Measurements from ENCODE around the gene ARHGAP12. TPM values are rescaled to one million over a fixed set of nuclear protein-coding genes. Genes with fewer than 3 reads are reported as not detected.

ARHGAP12 gene
- polyA plus RNA-seq, 1 donor from 2014 or later, result 62.6 TPM

- Histone ChIP-seq H3K27ac (ENCODE audit: low read length) (no peak overlapping the region), H3K27me3 (ENCODE audit: insufficient read depth, low read depth, low read length) (no peaks in the 10 kb centered on the region), H3K36me3 (ENCODE audit: insufficient read depth, low read length) (no peaks in the 10 kb centered on the region), H3K9me2 (ENCODE audit: insufficient read depth, low read length) (no peaks in the 10 kb centered on the region), H3K4me2 (ENCODE audit: low read length) (no peak overlapping the region), H3K9me3 (ENCODE audit: low read length) (no peaks in the 10 kb centered on the region), H3F3A (ENCODE audit: insufficient read depth, low read length, poor library complexity, severe bottlenecking) (peaks cover 12% of the 10 kb centered on the region), H2AFZ (ENCODE audit: low read depth, low read length) (no peak overlapping the region), H3K79me2 (replicated peaks; ENCODE audit: insufficient read depth, low read length) (no peaks in the 10 kb centered on the region), H4K20me1 (ENCODE audit: insufficient read depth) (no peaks in the 10 kb centered on the region), H3K4me3 (ENCODE audit: low read length) (no peak overlapping the region), H3K9ac (ENCODE audit: low read length) (no peak overlapping the region)
- no peak for TF ChIP-seq EZH2 (IDR thresholded peaks at IDR 0.05; ENCODE audit: borderline replicate concordance, insufficient read depth, low read length, poor library complexity, severe bottlenecking)
- TF ChIP-seq, protein P1, sequence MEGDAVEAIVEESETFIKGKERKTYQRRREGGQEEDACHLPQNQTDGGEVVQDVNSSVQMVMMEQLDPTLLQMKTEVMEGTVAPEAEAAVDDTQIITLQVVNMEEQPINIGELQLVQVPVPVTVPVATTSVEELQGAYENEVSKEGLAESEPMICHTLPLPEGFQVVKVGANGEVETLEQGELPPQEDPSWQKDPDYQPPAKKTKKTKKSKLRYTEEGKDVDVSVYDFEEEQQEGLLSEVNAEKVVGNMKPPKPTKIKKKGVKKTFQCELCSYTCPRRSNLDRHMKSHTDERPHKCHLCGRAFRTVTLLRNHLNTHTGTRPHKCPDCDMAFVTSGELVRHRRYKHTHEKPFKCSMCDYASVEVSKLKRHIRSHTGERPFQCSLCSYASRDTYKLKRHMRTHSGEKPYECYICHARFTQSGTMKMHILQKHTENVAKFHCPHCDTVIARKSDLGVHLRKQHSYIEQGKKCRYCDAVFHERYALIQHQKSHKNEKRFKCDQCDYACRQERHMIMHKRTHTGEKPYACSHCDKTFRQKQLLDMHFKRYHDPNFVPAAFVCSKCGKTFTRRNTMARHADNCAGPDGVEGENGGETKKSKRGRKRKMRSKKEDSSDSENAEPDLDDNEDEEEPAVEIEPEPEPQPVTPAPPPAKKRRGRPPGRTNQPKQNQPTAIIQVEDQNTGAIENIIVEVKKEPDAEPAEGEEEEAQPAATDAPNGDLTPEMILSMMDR (IDR thresholded peaks at IDR 0.05; ENCODE audit: poor library complexity, severe bottlenecking), result no peak
- TF ChIP-seq RAD21 (conservative IDR thresholded peaks at IDR 0.05), result no peak
- TF ChIP-seq EP300 (conservative IDR thresholded peaks at IDR 0.05; ENCODE audit: poor library complexity, severe bottlenecking), result no peak
- no peak for TF ChIP-seq SMC3 (conservative IDR thresholded peaks at IDR 0.05; ENCODE audit: poor library complexity)
- TF ChIP-seq TAF1 (IDR thresholded peaks at IDR 0.05; ENCODE audit: low read depth), result no peak
- TF ChIP-seq, protein P2, sequence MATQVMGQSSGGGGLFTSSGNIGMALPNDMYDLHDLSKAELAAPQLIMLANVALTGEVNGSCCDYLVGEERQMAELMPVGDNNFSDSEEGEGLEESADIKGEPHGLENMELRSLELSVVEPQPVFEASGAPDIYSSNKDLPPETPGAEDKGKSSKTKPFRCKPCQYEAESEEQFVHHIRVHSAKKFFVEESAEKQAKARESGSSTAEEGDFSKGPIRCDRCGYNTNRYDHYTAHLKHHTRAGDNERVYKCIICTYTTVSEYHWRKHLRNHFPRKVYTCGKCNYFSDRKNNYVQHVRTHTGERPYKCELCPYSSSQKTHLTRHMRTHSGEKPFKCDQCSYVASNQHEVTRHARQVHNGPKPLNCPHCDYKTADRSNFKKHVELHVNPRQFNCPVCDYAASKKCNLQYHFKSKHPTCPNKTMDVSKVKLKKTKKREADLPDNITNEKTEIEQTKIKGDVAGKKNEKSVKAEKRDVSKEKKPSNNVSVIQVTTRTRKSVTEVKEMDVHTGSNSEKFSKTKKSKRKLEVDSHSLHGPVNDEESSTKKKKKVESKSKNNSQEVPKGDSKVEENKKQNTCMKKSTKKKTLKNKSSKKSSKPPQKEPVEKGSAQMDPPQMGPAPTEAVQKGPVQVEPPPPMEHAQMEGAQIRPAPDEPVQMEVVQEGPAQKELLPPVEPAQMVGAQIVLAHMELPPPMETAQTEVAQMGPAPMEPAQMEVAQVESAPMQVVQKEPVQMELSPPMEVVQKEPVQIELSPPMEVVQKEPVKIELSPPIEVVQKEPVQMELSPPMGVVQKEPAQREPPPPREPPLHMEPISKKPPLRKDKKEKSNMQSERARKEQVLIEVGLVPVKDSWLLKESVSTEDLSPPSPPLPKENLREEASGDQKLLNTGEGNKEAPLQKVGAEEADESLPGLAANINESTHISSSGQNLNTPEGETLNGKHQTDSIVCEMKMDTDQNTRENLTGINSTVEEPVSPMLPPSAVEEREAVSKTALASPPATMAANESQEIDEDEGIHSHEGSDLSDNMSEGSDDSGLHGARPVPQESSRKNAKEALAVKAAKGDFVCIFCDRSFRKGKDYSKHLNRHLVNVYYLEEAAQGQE (IDR thresholded peaks at IDR 0.05; ENCODE audit: borderline replicate concordance), result no peak
- TF ChIP-seq MXI1 (conservative IDR thresholded peaks at IDR 0.05; ENCODE audit: poor library complexity, severe bottlenecking), result no peak
- no peak for TF ChIP-seq POLR2AphosphoS5 (IDR thresholded peaks at IDR 0.05)
These were observed 163.1 kb downstream of the ARHGAP12 start for GRCh38 chr10:31765541-31765940.

DNA sequence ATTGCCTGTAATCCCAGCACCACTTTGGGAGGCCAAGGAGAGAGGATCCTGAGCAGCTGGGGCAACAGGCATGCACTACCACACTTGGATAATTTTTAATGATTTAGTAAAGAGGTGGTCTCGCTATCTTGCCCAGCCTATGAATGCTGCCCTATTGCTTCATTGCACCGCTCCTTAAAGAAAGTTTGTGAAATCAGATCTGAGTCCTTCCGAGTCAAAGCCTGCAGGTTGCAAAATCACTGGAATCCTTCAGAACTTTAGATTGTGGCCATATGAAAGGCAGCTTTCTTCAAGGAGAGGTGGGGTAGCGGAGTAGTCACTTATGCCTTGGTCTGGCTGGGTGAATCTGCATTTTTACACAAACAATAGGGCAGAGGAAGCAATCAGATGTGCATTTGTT is 166.3 kb downstream of the ARHGAP12 start:
- TF ChIP-seq TAF1 (IDR thresholded peaks at IDR 0.05; ENCODE audit: low read depth) (no peak), EP300 (conservative IDR thresholded peaks at IDR 0.05; ENCODE audit: poor library complexity, severe bottlenecking) (no peak), SMC3 (conservative IDR thresholded peaks at IDR 0.05; ENCODE audit: poor library complexity) (no peak), RAD21 (conservative IDR thresholded peaks at IDR 0.05) (no peak), MXI1 (conservative IDR thresholded peaks at IDR 0.05; ENCODE audit: poor library complexity, severe bottlenecking) (no peak), POLR2AphosphoS5 (IDR thresholded peaks at IDR 0.05) (no peak), EZH2 (IDR thresholded peaks at IDR 0.05; ENCODE audit: borderline replicate concordance, insufficient read depth, low read length, poor library complexity, severe bottlenecking) (no peak)
- TF ChIP-seq, protein P1 (IDR thresholded peaks at IDR 0.05; ENCODE audit: poor library complexity, severe bottlenecking), result no peak
- TF ChIP-seq, protein P2 (IDR thresholded peaks at IDR 0.05; ENCODE audit: borderline replicate concordance), result no peak
- Histone ChIP-seq H4K20me1 (ENCODE audit: insufficient read depth) (no peaks in the 10 kb centered on the region), H3K27ac (ENCODE audit: low read length) (no peak overlapping the region), H3F3A (ENCODE audit: insufficient read depth, low read length, poor library complexity, severe bottlenecking) (peaks cover 13% of the 10 kb centered on the region), H2AFZ (ENCODE audit: low read depth, low read length) (no peak overlapping the region), H3K4me3 (ENCODE audit: low read length) (no peak overlapping the region), H3K79me2 (replicated peaks; ENCODE audit: insufficient read depth, low read length) (no peaks in the 10 kb centered on the region), H3K4me2 (ENCODE audit: low read length) (no peak overlapping the region), H3K36me3 (ENCODE audit: insufficient read depth, low read length) (no peaks in the 10 kb centered on the region), H3K9me3 (ENCODE audit: low read length) (no peaks in the 10 kb centered on the region), H3K9ac (ENCODE audit: low read length) (no peak overlapping the region), H3K9me2 (ENCODE audit: insufficient read depth, low read length) (no peaks in the 10 kb centered on the region), H3K27me3 (ENCODE audit: insufficient read depth, low read depth, low read length) (no peaks in the 10 kb centered on the region)

Data from neural cell (in vitro differentiated cells).